Stimulated activated CD8-positive, alpha-beta memory T cell treated with anti-CD3 and anti-CD28 coated beads, Interleukin-4, amount 100 ng/mL, for 1 hour (primary cell): ENCODE measurements around the gene EMID1.

Source experiments
- DNase-seq, 2 donors: peaks; one replicate each; pipeline ENCODE4 v3.0.0-alpha.2; 2020; ENCODE audit warnings: low read depth in 2 of 2, low spot score in 1 of 2

The EMID1 gene

DNA sequence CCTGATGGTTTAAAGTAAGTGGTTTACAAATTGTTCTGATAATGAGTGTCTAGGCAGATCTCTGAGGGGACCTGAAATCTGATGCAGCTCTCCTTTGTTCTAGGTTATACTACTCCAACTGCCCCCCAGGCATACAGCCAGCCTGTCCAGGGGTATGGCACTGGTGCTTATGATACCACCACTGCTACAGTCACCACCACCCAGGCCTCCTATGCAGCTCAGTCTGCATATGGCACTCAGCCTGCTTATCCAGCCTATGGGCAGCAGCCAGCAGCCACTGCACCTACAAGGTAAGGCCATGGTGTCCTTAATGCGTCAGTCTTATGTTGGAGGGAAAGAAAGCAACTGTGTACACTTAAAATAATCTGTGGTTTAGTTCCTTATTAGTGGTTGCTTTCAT, 72.2 kb downstream of the EMID1 start:
- DNase-seq = no peak

GRCh38 chr22:29284196-29284595, 78.5 kb downstream of the EMID1 start:
- DNase-seq = no peak

DNA sequence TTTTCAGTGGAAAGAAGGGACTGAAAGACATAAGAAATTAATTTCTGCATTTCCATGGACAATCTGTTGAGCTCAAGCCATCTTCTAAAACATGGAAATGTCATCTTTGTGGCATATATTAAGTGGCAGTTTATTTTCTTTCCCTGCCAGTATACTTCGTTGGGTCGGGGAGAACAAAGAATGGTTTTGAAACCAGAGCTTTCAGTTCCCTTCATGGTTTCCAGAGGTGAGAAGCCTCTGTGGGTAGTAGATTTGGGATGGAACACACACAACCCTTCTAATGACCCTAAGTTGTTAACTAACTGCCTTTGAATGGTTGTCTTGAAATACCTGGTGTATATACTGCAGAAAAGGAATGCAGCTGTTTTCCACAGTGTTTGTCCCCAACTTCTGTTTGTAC, 83.1 kb downstream of the EMID1 start:
- no peak for DNase-seq

DNA sequence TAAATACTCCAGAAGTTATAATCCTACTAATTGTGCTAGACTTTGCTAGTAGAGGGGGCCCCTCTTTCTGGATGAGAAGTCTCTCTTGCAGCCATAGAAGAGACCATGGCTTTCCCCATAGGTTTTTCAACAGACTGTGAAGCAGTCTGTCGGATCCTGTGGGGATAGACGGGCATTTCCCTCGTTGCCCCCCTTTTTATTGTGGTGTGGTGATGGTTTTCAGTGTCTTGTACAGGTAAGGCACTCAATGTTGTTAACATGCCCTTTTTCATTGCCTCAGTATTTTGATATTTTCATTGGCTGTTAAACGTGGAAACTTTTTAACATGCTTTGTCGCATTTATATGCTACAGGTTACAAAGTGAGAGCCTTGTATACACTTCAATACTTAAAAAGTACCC, 84.4 kb downstream of the EMID1 start:
- no peak for DNase-seq

GRCh38 chr22:29291215-29291614, 85.5 kb downstream of the EMID1 start:
- no peak for DNase-seq

DNA sequence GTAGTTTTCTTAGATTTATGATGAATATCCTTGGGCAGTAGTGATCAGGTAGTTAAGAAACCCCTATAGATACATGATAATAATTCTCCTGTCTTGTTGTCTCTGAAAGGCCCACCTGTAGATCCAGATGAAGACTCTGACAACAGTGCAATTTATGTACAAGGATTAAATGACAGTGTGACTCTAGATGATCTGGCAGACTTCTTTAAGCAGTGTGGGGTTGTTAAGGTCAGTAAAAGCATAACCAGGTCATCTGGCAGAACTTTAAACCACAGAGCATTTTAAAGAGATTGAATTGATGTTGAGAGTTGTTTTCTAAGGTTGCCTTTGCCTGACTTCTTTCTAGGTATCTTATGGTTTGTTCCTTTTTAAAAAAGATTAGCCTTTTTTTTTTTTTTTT, 86.7 kb downstream of the EMID1 start:
- DNase-seq = no peak

DNA sequence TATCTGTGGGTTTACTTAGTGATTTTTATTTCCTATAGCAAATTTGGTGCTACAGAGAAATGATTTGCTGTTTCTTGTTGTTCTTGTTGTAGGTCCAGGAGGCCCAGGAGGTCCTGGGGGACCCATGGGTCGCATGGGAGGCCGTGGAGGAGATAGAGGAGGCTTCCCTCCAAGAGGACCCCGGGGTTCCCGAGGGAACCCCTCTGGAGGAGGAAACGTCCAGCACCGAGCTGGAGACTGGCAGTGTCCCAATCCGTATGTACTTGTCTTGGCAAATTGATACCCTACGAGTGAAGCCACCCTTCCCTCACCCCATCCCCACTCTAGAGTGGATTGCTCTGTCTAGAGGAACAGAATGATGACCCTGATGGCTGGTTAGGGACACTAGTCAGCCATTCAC, 92.9 kb downstream of the EMID1 start:
- no peak for DNase-seq

DNA sequence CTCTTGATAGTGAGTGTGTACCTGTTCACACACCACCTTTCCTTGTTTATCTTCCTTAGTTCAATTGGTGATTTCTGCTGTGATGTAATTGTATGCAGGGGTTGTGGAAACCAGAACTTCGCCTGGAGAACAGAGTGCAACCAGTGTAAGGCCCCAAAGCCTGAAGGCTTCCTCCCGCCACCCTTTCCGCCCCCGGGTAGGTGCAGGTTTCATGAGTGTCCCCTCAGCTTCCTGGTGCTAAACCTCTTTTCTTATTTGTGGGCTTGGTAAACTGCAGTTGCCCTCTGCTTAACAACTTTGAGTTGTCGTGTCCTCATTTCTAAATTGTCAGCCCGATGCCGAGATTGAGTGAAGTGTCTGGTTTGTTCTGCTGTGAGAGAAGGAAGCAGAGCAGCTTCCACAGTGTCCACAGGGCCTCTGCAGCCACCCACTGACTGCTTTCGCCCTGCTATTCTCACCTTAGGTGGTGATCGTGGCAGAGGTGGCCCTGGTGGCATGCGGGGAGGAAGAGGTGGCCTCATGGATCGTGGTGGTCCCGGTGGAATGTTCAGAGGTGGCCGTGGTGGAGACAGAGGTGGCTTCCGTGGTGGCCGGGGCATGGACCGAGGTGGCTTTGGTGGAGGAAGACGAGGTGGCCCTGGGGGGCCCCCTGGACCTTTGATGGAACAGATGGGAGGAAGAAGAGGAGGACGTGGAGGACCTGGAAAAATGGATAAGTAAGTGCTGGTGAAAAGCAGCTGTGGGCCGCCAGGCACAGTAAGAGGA, 93.6 kb downstream of the EMID1 start:
- no peak for DNase-seq

GRCh38 chr22:29300467-29300806, 94.7 kb downstream of the EMID1 start:
- DNase-seq = no peak

DNA sequence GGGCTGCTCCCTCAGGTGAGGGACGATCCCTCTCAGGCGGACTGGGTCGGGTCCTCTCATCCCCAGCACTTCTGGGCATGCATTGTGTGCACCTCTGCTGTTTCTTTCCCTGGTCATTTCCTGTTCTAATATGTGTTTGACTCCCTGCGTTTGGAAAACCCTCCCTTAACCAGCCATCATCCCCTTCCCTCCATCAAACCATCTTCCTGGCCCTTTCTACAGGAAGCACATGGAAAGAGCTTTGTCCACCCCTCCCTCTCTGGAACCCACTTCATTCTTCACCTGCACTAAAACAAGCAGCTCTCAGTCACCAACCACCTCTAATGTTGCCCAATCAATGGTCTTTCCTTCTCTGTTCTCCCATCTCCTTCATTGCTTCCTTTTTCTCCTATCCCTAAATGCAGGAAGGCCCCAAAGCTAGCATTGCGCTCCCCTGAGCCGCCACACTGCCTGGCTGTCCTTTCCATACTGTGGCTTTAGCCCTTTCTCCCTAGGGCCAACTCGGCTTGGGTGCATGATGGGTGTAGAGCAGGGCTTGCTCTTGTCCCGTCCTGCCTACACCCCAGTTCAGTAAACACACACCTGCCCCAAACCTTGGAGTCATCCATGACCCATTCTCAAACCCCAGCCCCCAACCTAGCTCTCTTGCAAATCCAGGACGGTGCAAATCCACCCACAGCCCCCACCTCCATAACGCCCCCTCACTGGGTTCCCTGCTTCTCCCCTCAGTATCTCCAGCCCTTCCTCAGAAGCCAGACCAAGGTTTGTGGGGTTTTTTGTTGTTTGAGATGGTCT, 95.3 kb downstream of the EMID1 start:
- no peak for DNase-seq

DNA sequence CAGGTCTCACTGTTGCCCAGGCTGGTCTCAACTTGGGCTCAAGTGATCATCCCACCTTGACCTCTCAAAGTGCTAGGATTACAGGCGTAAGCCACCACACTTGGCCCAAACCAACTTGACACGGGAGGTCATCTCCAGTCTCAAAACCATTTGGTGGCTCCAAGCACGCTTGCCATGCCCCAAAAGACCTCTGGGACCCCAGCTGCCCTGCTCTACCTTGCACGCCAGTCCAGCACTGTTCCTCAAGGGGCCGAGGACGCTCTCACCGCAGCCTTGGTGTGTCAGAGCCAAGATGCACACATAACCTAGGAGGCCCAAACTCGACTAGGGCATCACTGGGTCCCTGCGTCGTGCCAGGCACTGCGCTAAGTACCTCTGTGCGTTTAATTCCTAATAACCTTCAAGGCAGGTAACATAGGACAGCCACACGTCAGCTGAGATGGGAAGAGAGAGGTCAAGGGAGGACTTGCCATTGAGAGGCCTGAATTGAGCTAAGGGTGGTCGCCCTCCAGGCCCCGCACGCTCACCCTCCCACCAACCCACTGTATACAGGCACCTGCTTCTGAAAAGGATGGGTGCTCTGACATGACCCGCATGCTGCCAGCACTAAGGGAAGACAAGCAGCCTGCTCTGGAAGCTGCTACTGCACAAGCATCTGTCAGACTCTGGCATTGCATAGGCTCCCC, 96.2 kb downstream of the EMID1 start:
- DNase-seq = no peak

GRCh38 chr22:29302402-29302680, 96.6 kb downstream of the EMID1 start:
- DNase-seq = no peak

GRCh38 chr22:29302681-29303465, 97.2 kb downstream of the EMID1 start:
- DNase-seq = no peak

GRCh38 chr22:29305836-29306174, 100.1 kb downstream of the EMID1 start:
- no peak for DNase-seq

DNA sequence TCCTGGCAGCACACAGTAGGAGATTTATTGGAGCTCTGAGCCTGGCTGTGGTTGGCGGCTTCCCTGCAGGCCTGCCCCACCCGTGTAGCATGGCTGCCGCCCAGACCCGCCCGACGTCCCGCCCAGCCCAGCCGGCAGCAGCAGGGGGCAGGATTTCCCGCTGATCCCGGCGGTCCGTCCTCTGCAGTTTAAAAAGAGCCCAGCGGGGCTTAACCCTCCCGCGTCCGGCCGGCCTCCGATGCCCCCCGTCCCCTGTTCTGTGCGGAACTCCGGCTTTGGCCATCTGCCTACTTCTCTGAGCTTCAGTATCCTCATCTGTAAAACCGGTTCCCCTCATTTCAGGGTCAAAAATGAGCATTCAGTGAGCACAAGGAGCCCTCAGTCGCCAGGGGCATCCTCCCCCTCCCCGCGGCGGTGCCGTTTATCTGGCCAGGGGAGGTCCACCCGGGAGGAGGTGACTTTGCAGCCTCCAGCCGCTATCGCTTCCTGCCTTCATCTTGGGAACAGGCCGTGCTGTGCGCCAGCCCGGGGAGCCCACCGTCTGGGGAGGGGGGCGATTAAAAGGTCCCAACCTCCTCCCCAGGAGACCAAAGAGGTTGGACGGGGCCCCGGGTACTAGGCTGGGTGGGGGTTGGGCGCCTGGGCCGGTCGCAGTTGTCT, 100.6 kb downstream of the EMID1 start, which contains the start of gene GAS2L1:
GAS2L1 (plus strand) TSS at position 476 of the 660 bp plus-strand sequence. CDS start 1,456 bp downstream, outside the sequence.
- no peak for DNase-seq

DNA sequence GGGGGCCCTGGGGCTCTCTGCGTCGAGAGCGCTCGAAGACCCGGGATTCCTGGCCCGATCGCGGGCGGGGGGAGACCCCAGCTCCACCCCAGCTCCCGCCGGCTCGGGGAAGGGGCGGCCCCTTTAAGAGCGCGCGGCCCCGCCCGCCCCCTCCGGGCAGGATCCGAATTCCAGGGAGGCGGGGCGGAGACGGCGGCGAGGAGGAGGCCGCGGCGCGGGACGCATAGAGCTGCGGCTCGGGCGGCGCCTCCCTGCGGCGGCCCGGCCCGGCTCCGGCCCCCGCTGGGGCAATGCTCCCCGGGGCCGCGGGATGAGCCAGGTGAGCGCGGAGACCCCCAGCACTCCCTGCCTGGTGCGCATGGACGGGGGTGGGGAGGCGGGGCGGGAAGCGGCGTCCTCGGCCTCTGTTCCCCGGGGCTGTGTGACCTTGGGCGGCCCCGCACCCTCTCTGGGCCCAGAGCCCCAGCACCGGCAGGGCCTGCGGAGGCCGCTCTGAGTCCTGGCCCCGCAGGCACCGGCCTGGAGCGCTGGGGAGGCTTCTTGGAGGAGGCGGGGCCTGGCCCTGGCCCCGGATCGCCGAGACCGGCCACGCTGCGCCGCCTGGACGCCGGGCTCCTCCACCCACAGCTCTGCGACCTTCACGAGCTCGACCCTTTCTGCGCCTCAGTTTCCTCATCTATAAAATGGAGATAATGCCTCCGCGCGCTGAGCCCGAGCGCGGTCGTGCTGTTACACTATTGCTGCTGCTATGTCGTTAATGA, 101.3 kb downstream of the EMID1 start:
- DNase-seq = no peak

- no peak for DNase-seq
Observed at GRCh38 chr22:29307596-29308147, 102.0 kb downstream of the EMID1 start.

GRCh38 chr22:29308148-29308790, 102.6 kb downstream of the EMID1 start:
- no peak for DNase-seq

DNA sequence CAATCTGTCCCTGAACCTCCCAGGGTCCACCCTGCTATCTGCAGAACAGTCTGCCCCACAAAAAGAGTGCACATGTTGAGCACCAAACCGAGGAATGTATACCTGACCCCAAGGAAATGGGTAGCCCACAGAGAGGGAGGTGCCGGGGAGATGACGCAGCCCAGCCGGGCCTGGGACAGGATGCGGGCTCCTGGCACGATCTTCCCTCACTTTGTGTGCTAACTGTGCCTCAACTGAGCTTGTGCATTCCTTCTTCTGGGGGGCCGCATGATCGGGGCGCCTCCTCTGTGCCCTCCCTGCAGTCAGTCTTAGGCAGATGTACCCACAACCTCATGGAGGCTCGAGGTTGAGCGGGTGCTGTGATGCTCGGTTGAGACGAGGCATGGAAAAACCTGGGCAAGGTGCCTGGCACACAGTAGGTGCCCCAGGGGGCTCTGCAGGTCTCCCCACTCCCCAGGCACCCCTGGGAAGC, 103.1 kb downstream of the EMID1 start:
- no peak for DNase-seq
